ENCODE results near the gene TTC31.
"Not testable (repeated sequence)": the region's sequence is repeated elsewhere in the genome, so short reads cannot be mapped to it uniquely, and the experiment has no call there.

The TTC31 gene

GRCh38 chr2:74483675-74484164 is 839 bp downstream of the TTC31 start:
- DNase-seq (ENCODE audit: low read depth in 1 of 2, low spot score in 1 of 2): not testable (repeated sequence)

GRCh38 chr2:74486141-74486540 is 3.3 kb downstream of the TTC31 start:
- no peak for DNase-seq (ENCODE audit: low read depth in 1 of 2, low spot score in 1 of 2)

- DNase-seq (ENCODE audit: low read depth in 1 of 2, low spot score in 1 of 2): no peak
These were observed 6.0 kb downstream of the TTC31 start for GRCh38 chr2:74488643-74489481.

GRCh38 chr2:74489906-74490305 is 7.0 kb downstream of the TTC31 start:
- DNase-seq (ENCODE audit: low read depth in 1 of 2, low spot score in 1 of 2): no peak

- no peak for DNase-seq (ENCODE audit: low read depth in 1 of 2, low spot score in 1 of 2)
These were observed 9.0 kb downstream of the TTC31 start for GRCh38 chr2:74491648-74492544.

- no peak for DNase-seq (ENCODE audit: low read depth in 1 of 2, low spot score in 1 of 2)
These were observed 10.7 kb downstream of the TTC31 start for GRCh38 chr2:74493546-74493945.

- no peak for DNase-seq (ENCODE audit: low read depth in 1 of 2, low spot score in 1 of 2)
These were observed 12.6 kb downstream of the TTC31 start for GRCh38 chr2:74495440-74495839.

GRCh38 chr2:74496997-74497776 is 14.3 kb downstream of the TTC31 start:
- DNase-seq (ENCODE audit: low read depth in 1 of 2, low spot score in 1 of 2): no peak

GRCh38 chr2:74497777-74498499 is 15.1 kb downstream of the TTC31 start:
- DNase-seq (ENCODE audit: low read depth in 1 of 2, low spot score in 1 of 2): no peak

GRCh38 chr2:74498500-74499266 is 15.8 kb downstream of the TTC31 start:
- no peak for DNase-seq (ENCODE audit: low read depth in 1 of 2, low spot score in 1 of 2)

- no peak for DNase-seq (ENCODE audit: low read depth in 1 of 2, low spot score in 1 of 2)
These were observed 16.5 kb downstream of the TTC31 start, which contains the start of gene LBX2 for GRCh38 chr2:74499267-74499939. TSS of gene LBX2 (minus strand) at chr2:74499603. CDS start at chr2:74499537, 66 bp downstream.

GRCh38 chr2:74499940-74500577 is 17.2 kb downstream of the TTC31 start:
- no peak for DNase-seq (ENCODE audit: low read depth in 1 of 2, low spot score in 1 of 2)

GRCh38 chr2:74500578-74500946 is 17.7 kb downstream of the TTC31 start:
- no peak for DNase-seq (ENCODE audit: low read depth in 1 of 2, low spot score in 1 of 2)

GRCh38 chr2:74501335-74502071 is 18.6 kb downstream of the TTC31 start:
- DNase-seq (ENCODE audit: low read depth in 1 of 2, low spot score in 1 of 2): no peak

GRCh38 chr2:74502147-74502719 is 19.4 kb downstream of the TTC31 start:
- no peak for DNase-seq (ENCODE audit: low read depth in 1 of 2, low spot score in 1 of 2)

- no peak for DNase-seq (ENCODE audit: low read depth in 1 of 2, low spot score in 1 of 2)
These were observed 20.0 kb downstream of the TTC31 start for GRCh38 chr2:74502720-74503505.

Measured in activated CD4-positive, alpha-beta T cell treated with anti-CD3 and anti-CD28 coated beads, Interleukin-2, amount 50 U/mL, for 24 hours (primary cell).